A549 treated with AZD2906 at 1 μM for 4 hours (cell line): ENCODE measurements around the gene OR7G1. TPM values are rescaled to one million over a fixed set of nuclear protein-coding genes. Genes with fewer than 3 reads are reported as not detected.

Experiments used
- total RNA-seq: library from RNA; stranded (reverse); fragments of 200-300 nt; extraction: Qiagen RNA extraction; gene quantifications from 5 replicates; pipeline ENCODE4 v1.2.3, GENCODE V29; 2022

The OR7G1 gene, protein sequence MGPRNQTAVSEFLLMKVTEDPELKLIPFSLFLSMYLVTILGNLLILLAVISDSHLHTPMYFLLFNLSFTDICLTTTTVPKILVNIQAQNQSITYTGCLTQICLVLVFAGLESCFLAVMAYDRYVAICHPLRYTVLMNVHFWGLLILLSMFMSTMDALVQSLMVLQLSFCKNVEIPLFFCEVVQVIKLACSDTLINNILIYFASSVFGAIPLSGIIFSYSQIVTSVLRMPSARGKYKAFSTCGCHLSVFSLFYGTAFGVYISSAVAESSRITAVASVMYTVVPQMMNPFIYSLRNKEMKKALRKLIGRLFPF
- total RNA-seq: not detected in 5 replicates

DNA sequence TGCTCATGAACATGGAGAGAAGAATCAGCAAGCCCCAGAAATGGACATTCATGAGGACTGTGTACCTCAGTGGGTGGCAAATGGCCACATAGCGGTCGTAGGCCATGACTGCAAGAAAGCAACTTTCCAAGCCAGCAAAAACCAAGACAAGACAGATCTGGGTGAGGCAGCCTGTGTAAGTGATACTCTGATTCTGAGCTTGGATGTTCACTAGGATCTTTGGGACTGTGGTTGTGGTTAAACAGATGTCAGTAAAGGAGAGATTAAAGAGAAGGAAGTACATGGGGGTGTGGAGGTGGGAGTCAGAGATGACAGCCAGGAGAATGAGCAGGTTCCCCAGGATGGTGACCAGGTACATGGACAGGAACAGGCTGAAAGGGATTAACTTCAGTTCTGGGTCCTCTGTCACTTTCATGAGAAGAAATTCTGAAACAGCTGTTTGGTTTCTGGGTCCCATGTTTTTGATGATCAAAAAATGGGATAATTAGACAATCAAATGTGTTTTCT, at the start of gene OR7G1:
OR7G1 (minus strand) TSS at position 457 of the 507 bp plus-strand sequence; CDS start at position 457, 0 bp downstream.

DNA sequence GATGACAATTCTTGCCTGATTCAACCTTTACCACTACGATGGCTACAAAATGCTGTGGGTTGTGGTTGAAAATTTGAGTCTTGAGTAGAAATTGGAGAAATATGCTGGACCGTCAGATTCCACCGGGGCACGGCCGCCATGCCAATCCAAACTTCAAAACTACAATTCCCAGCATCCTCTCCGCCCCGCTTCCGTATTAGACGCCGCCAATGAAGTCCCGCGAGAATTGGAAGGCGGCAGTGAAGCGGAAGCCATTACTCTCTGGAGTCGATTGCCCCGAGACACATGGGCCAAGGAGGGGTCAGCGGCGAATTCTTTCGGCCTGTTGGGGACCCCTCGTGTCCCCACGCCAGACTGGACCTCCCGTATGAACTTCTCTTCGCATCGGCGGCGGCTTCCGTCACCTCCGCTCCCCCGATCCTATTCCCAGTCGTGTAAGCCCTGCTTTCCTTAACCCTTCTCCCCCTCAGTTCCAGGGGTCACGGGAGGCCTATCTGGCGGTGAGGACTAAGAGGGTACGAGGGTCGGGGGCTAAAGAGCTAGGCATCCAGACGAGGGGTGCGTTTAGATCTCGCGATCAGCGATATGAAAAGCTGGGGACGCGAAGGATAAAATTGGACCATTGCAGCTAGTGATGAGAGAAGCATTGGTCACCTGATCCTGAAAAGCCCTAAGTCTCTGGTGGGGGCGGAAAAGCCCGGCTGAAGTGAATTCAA, 24.8 kb upstream of the OR7G1 start, which contains the start of gene ZNF317:
ZNF317 (plus strand) TSS at position 239 of the 716 bp plus-strand sequence. CDS start 15,620 bp downstream, outside the sequence.

DNA sequence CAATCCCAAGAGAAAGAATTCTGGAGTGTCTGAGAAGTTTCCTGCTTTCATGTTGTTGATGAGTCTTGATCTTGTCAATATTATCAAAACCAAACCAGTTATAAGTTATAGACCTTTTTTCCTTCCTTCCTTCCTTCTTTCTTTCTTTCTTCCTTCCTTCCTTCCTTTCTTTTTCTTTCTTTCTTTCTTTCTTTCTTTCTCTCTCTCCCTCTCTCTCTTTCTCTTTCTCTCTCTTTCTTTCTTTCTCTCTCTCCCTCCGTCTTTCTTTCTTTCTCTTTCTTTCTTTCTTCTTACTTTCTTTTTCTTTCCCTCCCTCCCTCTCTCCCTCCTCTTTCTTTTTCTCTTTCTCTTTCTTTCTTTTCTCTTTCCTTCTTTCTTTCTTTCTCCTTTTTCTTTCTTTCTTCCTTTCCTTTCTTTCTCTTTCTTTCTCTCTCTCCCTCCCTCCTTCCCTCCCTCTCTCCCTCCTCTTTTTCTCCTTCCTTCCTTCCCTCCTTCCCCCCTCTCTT, 11.4 kb upstream of the OR7G1 start, which contains the start of gene OR7G3:
OR7G3 (minus strand) TSS at position 51 of the 506 bp plus-strand sequence; CDS start at position 51, 0 bp downstream.

DNA sequence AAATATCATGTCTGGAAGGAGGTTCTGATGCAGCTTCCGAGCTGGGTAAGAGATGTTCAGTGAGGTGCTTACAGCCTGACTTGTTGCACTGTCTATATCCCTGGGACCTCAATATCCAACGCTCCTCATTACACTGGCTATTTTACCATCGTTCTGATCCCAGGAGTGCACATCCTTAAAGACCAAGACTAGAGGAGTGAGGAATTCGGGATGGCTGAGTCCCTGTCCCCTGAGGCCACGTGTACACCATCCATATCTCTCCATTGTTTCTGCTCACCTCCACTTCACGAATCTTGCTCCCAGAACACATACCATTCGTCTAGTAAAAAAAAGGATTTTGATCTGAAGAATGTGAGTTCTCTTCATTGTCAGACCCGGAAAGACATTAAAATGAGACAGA, 8.2 kb downstream of the OR7G1 start, which contains the start of gene OR7G2:
OR7G2 (minus strand) TSS at position 101 of the 400 bp plus-strand sequence. CDS start 4,232 bp downstream, outside the sequence.

DNA sequence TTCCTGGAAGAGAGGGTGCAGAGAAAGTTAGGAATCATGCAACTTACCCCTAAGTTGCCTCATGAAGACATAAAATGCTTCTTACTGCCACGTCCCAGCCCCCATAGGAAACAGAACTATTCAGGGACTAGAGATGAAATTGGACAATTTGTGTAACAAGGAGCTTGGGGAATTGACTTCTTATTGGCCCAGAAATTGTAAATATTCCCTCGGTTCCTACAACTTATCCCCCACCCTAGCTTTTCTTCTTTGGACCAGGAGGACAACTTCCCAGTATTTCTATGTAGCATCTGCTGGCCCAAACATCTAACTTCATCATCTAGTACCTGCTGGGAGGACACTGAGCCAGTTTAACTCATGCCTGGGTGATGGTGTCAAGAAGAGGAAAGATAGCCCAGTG, 28.8 kb downstream of the OR7G1 start, which contains the start of gene OR1M1:
OR1M1 (plus strand) TSS at position 301 of the 400 bp plus-strand sequence. CDS start 6,184 bp downstream, outside the sequence.

Other genes starting within 250 kb of the OR7G1 start
- 0.02 to 0.03 TPM (median 0.02 TPM) in 5 replicates for gene MUC16, start 105.4 kb downstream of the OR7G1 start, total RNA-seq
- gene OR1M1, start 28.7 kb downstream of the OR7G1 start, total RNA-seq: not detected in 5 replicates
- not detected in 5 replicates for gene OR7G2, start 8.3 kb downstream of the OR7G1 start, total RNA-seq
- not detected in 5 replicates for gene OR7G3, start 11.2 kb upstream of the OR7G1 start, total RNA-seq
- gene ZNF317, start 24.6 kb upstream of the OR7G1 start, total RNA-seq: 17.2 to 19.4 TPM (median 18.6 TPM) in 5 replicates
- 0.02 TPM in 2 of 5 replicates, not detected in the others for gene OR7D2, start 63.2 kb upstream of the OR7G1 start, total RNA-seq
- 0.09 TPM in 1 of 5 replicates, not detected in the others for gene OR7D4, start 103.8 kb upstream of the OR7G1 start, total RNA-seq
- 0.06 TPM in 1 of 5 replicates, not detected in the others for gene OR7E24, start 135.2 kb upstream of the OR7G1 start, total RNA-seq
- 0.79 to 2.3 TPM (median 1.1 TPM) in 5 replicates for gene ZNF699, start 194.1 kb upstream of the OR7G1 start, total RNA-seq
- 3.8 to 5.5 TPM (median 4.7 TPM) in 5 replicates for gene ZNF559, start 208.4 kb upstream of the OR7G1 start, total RNA-seq
- 0.30 to 0.76 TPM (median 0.55 TPM) in 5 replicates for gene ZNF177, start 247.2 kb upstream of the OR7G1 start, total RNA-seq